ENCODE data around the gene FRMPD2.

- TF ChIP-seq POLR2A (IDR thresholded peaks at IDR 0.05; ENCODE audit: low read depth, low read length) (no peak), CTCF (IDR thresholded peaks at IDR 0.05; ENCODE audit: extremely low read depth in 1 of 2, insufficient read depth in 1 of 2, low read depth in 1 of 2, low read length in 2 of 2) (no peak), POLR2AphosphoS5 (IDR thresholded peaks at IDR 0.05; ENCODE audit: insufficient read depth, low read depth, low read length) (no peak), EZH2 (IDR thresholded peaks at IDR 0.05; ENCODE audit: borderline replicate concordance, low read depth, low read length, severe bottlenecking) (no peak), MAX (IDR thresholded peaks at IDR 0.05; ENCODE audit: insufficient read depth, insufficient read length) (no peak), JUN (IDR thresholded peaks at IDR 0.05; ENCODE audit: borderline replicate concordance, insufficient read depth, insufficient read length, low read depth) (no peak)
These were observed 35.5 kb downstream of the FRMPD2 start for GRCh38 chr10:48238826-48239520.

Measured in endothelial cell of umbilical vein (primary cell).